ENCODE results near the gene KCND2. TPM values are rescaled to one million over a fixed set of nuclear protein-coding genes. Genes with fewer than 3 reads are reported as not detected.
"Not testable (repeated sequence)": the region's sequence is repeated elsewhere in the genome, so short reads cannot be mapped to it uniquely, and the experiment has no call there.

Gene KCND2
- 1.2 TPM for total RNA-seq (ENCODE audit: unreplicated experiment)
- long read RNA-seq, partial matches to known transcripts: 1 of 2 reads
- long read RNA-seq, other reads (novel, unspliced or antisense): 1 of 2 reads

DNA sequence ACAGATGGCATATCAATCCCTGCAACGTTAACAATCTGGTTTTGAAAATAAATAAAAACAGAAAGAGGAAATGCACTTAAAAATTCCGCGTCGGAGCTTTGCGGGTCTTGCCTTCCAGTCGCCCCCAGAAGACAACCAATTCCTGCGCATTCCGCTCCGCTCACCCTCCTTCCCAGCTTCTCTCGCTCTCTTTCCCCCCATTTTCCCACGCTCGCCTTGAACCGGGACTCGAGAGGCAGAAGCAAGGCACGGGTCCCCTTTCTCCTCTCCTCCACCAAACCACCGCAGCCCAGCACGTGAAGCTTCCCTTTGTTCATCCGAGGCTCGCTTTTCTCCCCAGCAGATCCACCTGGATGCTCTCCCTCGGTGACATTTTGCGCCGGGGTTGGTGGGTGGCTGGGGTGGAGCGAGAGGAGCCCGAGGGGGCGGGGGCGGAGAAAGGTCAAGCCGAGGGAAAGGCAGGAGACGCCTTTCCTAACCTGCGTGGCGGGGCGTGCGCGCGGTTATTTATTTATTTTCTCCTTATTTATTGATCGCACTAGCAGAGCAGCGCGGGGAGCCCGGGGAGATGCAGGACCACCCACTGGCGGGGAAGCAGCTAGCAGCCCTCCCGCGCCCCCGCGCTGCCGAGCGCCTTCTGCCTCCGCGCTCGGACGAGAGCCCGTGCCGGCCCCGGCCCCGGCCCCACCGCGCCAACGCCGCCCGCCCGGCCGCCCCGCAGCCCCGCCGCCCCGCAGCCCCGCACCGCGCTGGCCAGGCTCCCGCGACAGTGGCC, at the start of gene KCND2:
TSS of gene KCND2 (plus strand) at position 475 of the 775 bp plus-strand sequence.
- peak within 1 kb of the TSS; percentile 99 for H3K4me3 Mint-ChIP-seq (ENCODE audit: unreplicated experiment)

GRCh38 chr7:120226188-120226587, 46.8 kb upstream of the KCND2 start:
- no peak for DNase-seq
- H3K9me3 Mint-ChIP-seq (ENCODE audit: unreplicated experiment): no peaks in the 10 kb centered on the region
- no peak overlapping the region for H3K4me3 Mint-ChIP-seq (ENCODE audit: unreplicated experiment)
- H3K36me3 Mint-ChIP-seq (ENCODE audit: unreplicated experiment): no peaks in the 10 kb centered on the region
- H3K4me1 Mint-ChIP-seq (ENCODE audit: low read depth, unreplicated experiment): no peaks in the 10 kb centered on the region
- H3K27ac Mint-ChIP-seq (ENCODE audit: unreplicated experiment): no peak overlapping the region
- peaks cover 2% of the 10 kb centered on the region for H3K27me3 Mint-ChIP-seq (ENCODE audit: unreplicated experiment)
- TF ChIP-seq, protein P1, sequence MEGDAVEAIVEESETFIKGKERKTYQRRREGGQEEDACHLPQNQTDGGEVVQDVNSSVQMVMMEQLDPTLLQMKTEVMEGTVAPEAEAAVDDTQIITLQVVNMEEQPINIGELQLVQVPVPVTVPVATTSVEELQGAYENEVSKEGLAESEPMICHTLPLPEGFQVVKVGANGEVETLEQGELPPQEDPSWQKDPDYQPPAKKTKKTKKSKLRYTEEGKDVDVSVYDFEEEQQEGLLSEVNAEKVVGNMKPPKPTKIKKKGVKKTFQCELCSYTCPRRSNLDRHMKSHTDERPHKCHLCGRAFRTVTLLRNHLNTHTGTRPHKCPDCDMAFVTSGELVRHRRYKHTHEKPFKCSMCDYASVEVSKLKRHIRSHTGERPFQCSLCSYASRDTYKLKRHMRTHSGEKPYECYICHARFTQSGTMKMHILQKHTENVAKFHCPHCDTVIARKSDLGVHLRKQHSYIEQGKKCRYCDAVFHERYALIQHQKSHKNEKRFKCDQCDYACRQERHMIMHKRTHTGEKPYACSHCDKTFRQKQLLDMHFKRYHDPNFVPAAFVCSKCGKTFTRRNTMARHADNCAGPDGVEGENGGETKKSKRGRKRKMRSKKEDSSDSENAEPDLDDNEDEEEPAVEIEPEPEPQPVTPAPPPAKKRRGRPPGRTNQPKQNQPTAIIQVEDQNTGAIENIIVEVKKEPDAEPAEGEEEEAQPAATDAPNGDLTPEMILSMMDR (IDR thresholded peaks at IDR 0.05; ENCODE audit: partially characterized antibody, unreplicated experiment): no peak

More for the DNA sequence above, at the start of gene KCND2:
- peaks cover 12% of the 10 kb centered on the region for H3K9me3 Mint-ChIP-seq (ENCODE audit: unreplicated experiment)
- H3K36me3 Mint-ChIP-seq (ENCODE audit: unreplicated experiment): no peaks in the 10 kb centered on the region
- TF ChIP-seq, protein P1 (IDR thresholded peaks at IDR 0.05; ENCODE audit: partially characterized antibody, unreplicated experiment): no peak
- peak within 1 kb of the TSS; percentile 71 for H3K27ac Mint-ChIP-seq (ENCODE audit: unreplicated experiment)
- no peaks in the 10 kb centered on the region for H3K4me1 Mint-ChIP-seq (ENCODE audit: low read depth, unreplicated experiment)
- DNase-seq: peak; percentile 55
- peaks cover 12% of the 10 kb centered on the region for H3K27me3 Mint-ChIP-seq (ENCODE audit: unreplicated experiment)

- H3K36me3 Mint-ChIP-seq (ENCODE audit: unreplicated experiment): no peaks in the 10 kb centered on the region
- no peaks in the 10 kb centered on the region for H3K4me1 Mint-ChIP-seq (ENCODE audit: low read depth, unreplicated experiment)
- H3K4me3 Mint-ChIP-seq (ENCODE audit: unreplicated experiment): no peak overlapping the region
- DNase-seq: no peak
- H3K27ac Mint-ChIP-seq (ENCODE audit: unreplicated experiment): no peak overlapping the region
- TF ChIP-seq, protein P1 (IDR thresholded peaks at IDR 0.05; ENCODE audit: partially characterized antibody, unreplicated experiment): no peak
- no peaks in the 10 kb centered on the region for H3K9me3 Mint-ChIP-seq (ENCODE audit: unreplicated experiment)
- peaks cover 2% of the 10 kb centered on the region for H3K27me3 Mint-ChIP-seq (ENCODE audit: unreplicated experiment)
Measured at GRCh38 chr7:120227255-120227654, 45.7 kb upstream of the KCND2 start.

DNA sequence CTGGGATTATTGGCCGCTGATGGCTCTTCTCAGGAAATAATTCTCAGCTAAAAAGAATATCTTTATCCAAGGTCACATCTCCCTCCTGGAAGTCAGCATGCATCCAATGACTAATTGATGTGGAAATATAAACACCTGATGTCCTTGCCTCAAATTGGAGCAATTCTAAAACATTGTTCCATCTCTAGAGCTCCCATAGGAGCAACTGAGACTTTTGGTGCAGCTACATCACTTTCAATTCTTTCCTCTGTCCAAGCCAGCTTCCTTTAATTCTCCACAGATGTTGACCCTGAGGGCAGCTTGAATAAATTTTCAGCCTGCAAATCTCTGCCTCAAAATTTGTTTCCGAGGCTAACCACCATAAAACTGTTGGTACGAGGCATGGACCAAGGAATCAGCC, 43.9 kb upstream of the KCND2 start:
- no peak for DNase-seq
- H3K27ac Mint-ChIP-seq (ENCODE audit: unreplicated experiment): no peak overlapping the region
- H3K36me3 Mint-ChIP-seq (ENCODE audit: unreplicated experiment): no peaks in the 10 kb centered on the region
- peaks cover 2% of the 10 kb centered on the region for H3K27me3 Mint-ChIP-seq (ENCODE audit: unreplicated experiment)
- H3K4me1 Mint-ChIP-seq (ENCODE audit: low read depth, unreplicated experiment): no peaks in the 10 kb centered on the region
- TF ChIP-seq, protein P1 (IDR thresholded peaks at IDR 0.05; ENCODE audit: partially characterized antibody, unreplicated experiment): no peak
- H3K4me3 Mint-ChIP-seq (ENCODE audit: unreplicated experiment): no peak overlapping the region
- H3K9me3 Mint-ChIP-seq (ENCODE audit: unreplicated experiment): no peaks in the 10 kb centered on the region

GRCh38 chr7:120233338-120233737, 39.6 kb upstream of the KCND2 start:
- Mint-ChIP-seq H3K27ac (ENCODE audit: unreplicated experiment) (no peak overlapping the region), H3K27me3 (ENCODE audit: unreplicated experiment) (no peaks in the 10 kb centered on the region), H3K4me3 (ENCODE audit: unreplicated experiment) (no peak overlapping the region), H3K9me3 (ENCODE audit: unreplicated experiment) (no peaks in the 10 kb centered on the region), H3K4me1 (ENCODE audit: low read depth, unreplicated experiment) (no peaks in the 10 kb centered on the region), H3K36me3 (ENCODE audit: unreplicated experiment) (no peaks in the 10 kb centered on the region)
- TF ChIP-seq, protein P1 (IDR thresholded peaks at IDR 0.05; ENCODE audit: partially characterized antibody, unreplicated experiment): no peak
- no peak for DNase-seq

DNA sequence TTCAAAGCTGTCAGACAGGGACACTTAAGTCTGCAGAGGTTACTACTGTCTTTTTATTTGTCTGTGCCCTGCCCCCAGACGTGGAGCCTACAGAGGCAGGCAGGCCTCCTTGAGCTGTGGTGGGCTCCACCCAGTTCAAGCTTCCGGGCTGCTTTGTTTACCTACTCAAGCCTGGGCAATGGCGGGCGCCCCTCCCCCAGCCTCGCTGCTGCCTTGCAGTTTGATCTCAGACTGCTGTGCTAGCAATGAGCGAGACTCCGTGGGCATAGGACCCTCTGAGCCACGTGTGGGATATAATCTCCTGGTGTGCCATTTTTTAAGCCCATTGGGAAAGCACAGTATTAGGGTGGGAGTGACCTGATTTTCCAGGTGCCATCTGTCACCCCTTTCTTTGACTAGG, 32.6 kb upstream of the KCND2 start:
- not testable (repeated sequence) for H3K27me3 Mint-ChIP-seq (ENCODE audit: unreplicated experiment)

More for the DNA sequence above, 32.6 kb upstream of the KCND2 start:
- not testable (repeated sequence) for H3K4me3 Mint-ChIP-seq (ENCODE audit: unreplicated experiment); H3K4me1 Mint-ChIP-seq (ENCODE audit: low read depth, unreplicated experiment); H3K9me3 Mint-ChIP-seq (ENCODE audit: unreplicated experiment); DNase-seq; H3K27ac Mint-ChIP-seq (ENCODE audit: unreplicated experiment); H3K36me3 Mint-ChIP-seq (ENCODE audit: unreplicated experiment)
